ENCODE data around the gene DOK5. TPM values are rescaled to one million over a fixed set of nuclear protein-coding genes. Genes with fewer than 3 reads are reported as not detected.

The DOK5 gene
- total and polyA plus RNA-seq, 4 donors: 19.1 to 45.7 (median 32.7) TPM

- DNase-seq (ENCODE audit: low read depth in 4 of 6, low spot score in 6 of 6): no peak
- H3K4me1 ChIP-seq (ENCODE audit: control insufficient read depth, insufficient read depth, low read length): no peaks in the 10 kb centered on the region
- H3K27me3 ChIP-seq (ENCODE audit: control insufficient read depth, insufficient read depth, low read length): no peaks in the 10 kb centered on the region
- H3K27ac ChIP-seq (ENCODE audit: low read depth, low read length): no peak overlapping the region
- H3K9me3 ChIP-seq (ENCODE audit: control insufficient read depth, insufficient read depth, low read length): no peaks in the 10 kb centered on the region
- WGBS (ENCODE audit: insufficient coverage): 83% methylated on average over 1 of the region's 4 CpGs
- H3K4me3 ChIP-seq (ENCODE audit: low read depth, low read length): no peak overlapping the region
- H3K36me3 ChIP-seq (ENCODE audit: control insufficient read depth, insufficient read depth, low read length): no peaks in the 10 kb centered on the region
These were observed 114.1 kb downstream of the DOK5 start for GRCh38 chr20:54589402-54590030.

- H3K4me1 ChIP-seq (ENCODE audit: control insufficient read depth, insufficient read depth, low read length): no peaks in the 10 kb centered on the region
- DNase-seq (ENCODE audit: low read depth in 4 of 6, low spot score in 6 of 6): no peak
These were observed 115.5 kb downstream of the DOK5 start for GRCh38 chr20:54590856-54591255.

GRCh38 chr20:54596651-54597050 is 121.3 kb downstream of the DOK5 start:
- Histone ChIP-seq H3K9me3 (ENCODE audit: control insufficient read depth, insufficient read depth, low read length) (no peaks in the 10 kb centered on the region), H3K4me1 (ENCODE audit: control insufficient read depth, insufficient read depth, low read length) (no peaks in the 10 kb centered on the region)
- peak in 1 of 6 donors; percentile 37 for DNase-seq (ENCODE audit: low read depth in 4 of 6, low spot score in 6 of 6)

More at GRCh38 chr20:54590856-54591255, 115.5 kb downstream of the DOK5 start:
- Histone ChIP-seq H3K36me3 (ENCODE audit: control insufficient read depth, insufficient read depth, low read length) (no peaks in the 10 kb centered on the region), H3K4me3 (ENCODE audit: low read depth, low read length) (no peak overlapping the region), H3K27ac (ENCODE audit: low read depth, low read length) (no peak overlapping the region), H3K27me3 (ENCODE audit: control insufficient read depth, insufficient read depth, low read length) (no peaks in the 10 kb centered on the region), H3K9me3 (ENCODE audit: control insufficient read depth, insufficient read depth, low read length) (no peaks in the 10 kb centered on the region)

GRCh38 chr20:54598352-54598751 is 123.0 kb downstream of the DOK5 start:
- DNase-seq (ENCODE audit: low read depth in 4 of 6, low spot score in 6 of 6): peak in 2 of 6 donors; percentile 55 to 60
- Histone ChIP-seq H3K4me3 (ENCODE audit: low read depth, low read length) (no peak overlapping the region), H3K27ac (ENCODE audit: low read depth, low read length) (no peak overlapping the region), H3K36me3 (ENCODE audit: control insufficient read depth, insufficient read depth, low read length) (no peaks in the 10 kb centered on the region), H3K4me1 (ENCODE audit: control insufficient read depth, insufficient read depth, low read length) (no peaks in the 10 kb centered on the region), H3K9me3 (ENCODE audit: control insufficient read depth, insufficient read depth, low read length) (no peaks in the 10 kb centered on the region), H3K27me3 (ENCODE audit: control insufficient read depth, insufficient read depth, low read length) (no peaks in the 10 kb centered on the region)
- 85% methylated on average over 3 of the region's 5 CpGs for WGBS (ENCODE audit: insufficient coverage)

More at GRCh38 chr20:54596651-54597050, 121.3 kb downstream of the DOK5 start:
- H3K4me3 ChIP-seq (ENCODE audit: low read depth, low read length): no peak overlapping the region
- no peaks in the 10 kb centered on the region for H3K36me3 ChIP-seq (ENCODE audit: control insufficient read depth, insufficient read depth, low read length)
- H3K27me3 ChIP-seq (ENCODE audit: control insufficient read depth, insufficient read depth, low read length): no peaks in the 10 kb centered on the region
- H3K27ac ChIP-seq (ENCODE audit: low read depth, low read length): no peak overlapping the region

- no peaks in the 10 kb centered on the region for H3K36me3 ChIP-seq (ENCODE audit: control insufficient read depth, insufficient read depth, low read length)
- no peak for DNase-seq (ENCODE audit: low read depth in 4 of 6, low spot score in 6 of 6)
- H3K4me1 ChIP-seq (ENCODE audit: control insufficient read depth, insufficient read depth, low read length): no peaks in the 10 kb centered on the region
- no peak overlapping the region for H3K27ac ChIP-seq (ENCODE audit: low read depth, low read length)
- H3K4me3 ChIP-seq (ENCODE audit: low read depth, low read length): no peak overlapping the region
- WGBS (ENCODE audit: insufficient coverage): 65% methylated on average over 2 of the region's 3 CpGs
- no peaks in the 10 kb centered on the region for H3K27me3 ChIP-seq (ENCODE audit: control insufficient read depth, insufficient read depth, low read length)
- no peaks in the 10 kb centered on the region for H3K9me3 ChIP-seq (ENCODE audit: control insufficient read depth, insufficient read depth, low read length)
These were observed 125.2 kb downstream of the DOK5 start for GRCh38 chr20:54600634-54601033.

GRCh38 chr20:54601831-54602515 is 126.6 kb downstream of the DOK5 start:
- DNase-seq (ENCODE audit: low read depth in 4 of 6, low spot score in 6 of 6): no peak
- H3K27me3 ChIP-seq (ENCODE audit: control insufficient read depth, insufficient read depth, low read length): no peaks in the 10 kb centered on the region
- H3K4me1 ChIP-seq (ENCODE audit: control insufficient read depth, insufficient read depth, low read length): no peaks in the 10 kb centered on the region
- H3K4me3 ChIP-seq (ENCODE audit: low read depth, low read length): no peak overlapping the region
- no peaks in the 10 kb centered on the region for H3K36me3 ChIP-seq (ENCODE audit: control insufficient read depth, insufficient read depth, low read length)
- no peaks in the 10 kb centered on the region for H3K9me3 ChIP-seq (ENCODE audit: control insufficient read depth, insufficient read depth, low read length)
- 76% methylated on average over 2 of the region's 10 CpGs for WGBS (ENCODE audit: insufficient coverage)
- H3K27ac ChIP-seq (ENCODE audit: low read depth, low read length): no peak overlapping the region

GRCh38 chr20:54605319-54605718 is 129.9 kb downstream of the DOK5 start:
- Histone ChIP-seq H3K4me3 (ENCODE audit: low read depth, low read length) (no peak overlapping the region), H3K4me1 (ENCODE audit: control insufficient read depth, insufficient read depth, low read length) (no peaks in the 10 kb centered on the region), H3K9me3 (ENCODE audit: control insufficient read depth, insufficient read depth, low read length) (no peaks in the 10 kb centered on the region), H3K27me3 (ENCODE audit: control insufficient read depth, insufficient read depth, low read length) (no peaks in the 10 kb centered on the region), H3K36me3 (ENCODE audit: control insufficient read depth, insufficient read depth, low read length) (no peaks in the 10 kb centered on the region), H3K27ac (ENCODE audit: low read depth, low read length) (no peak overlapping the region)
- DNase-seq (ENCODE audit: low read depth in 4 of 6, low spot score in 6 of 6): no peak
- WGBS (ENCODE audit: insufficient coverage): 88% methylated on average over 1 of the region's 3 CpGs

GRCh38 chr20:54606380-54606779 is 131.0 kb downstream of the DOK5 start:
- Histone ChIP-seq H3K36me3 (ENCODE audit: control insufficient read depth, insufficient read depth, low read length) (no peaks in the 10 kb centered on the region), H3K4me3 (ENCODE audit: low read depth, low read length) (no peak overlapping the region), H3K9me3 (ENCODE audit: control insufficient read depth, insufficient read depth, low read length) (no peaks in the 10 kb centered on the region), H3K27me3 (ENCODE audit: control insufficient read depth, insufficient read depth, low read length) (no peaks in the 10 kb centered on the region), H3K27ac (ENCODE audit: low read depth, low read length) (no peak overlapping the region), H3K4me1 (ENCODE audit: control insufficient read depth, insufficient read depth, low read length) (no peaks in the 10 kb centered on the region)
- WGBS (ENCODE audit: insufficient coverage): 80% methylated on average over 1 of the region's 3 CpGs
- no peak for DNase-seq (ENCODE audit: low read depth in 4 of 6, low spot score in 6 of 6)

GRCh38 chr20:54608039-54608745 is 132.8 kb downstream of the DOK5 start:
- Histone ChIP-seq H3K27ac (ENCODE audit: low read depth, low read length) (no peak overlapping the region), H3K4me1 (ENCODE audit: control insufficient read depth, insufficient read depth, low read length) (no peaks in the 10 kb centered on the region)

More at GRCh38 chr20:54608039-54608745, 132.8 kb downstream of the DOK5 start:
- Histone ChIP-seq H3K27me3 (ENCODE audit: control insufficient read depth, insufficient read depth, low read length) (no peaks in the 10 kb centered on the region), H3K4me3 (ENCODE audit: low read depth, low read length) (no peak overlapping the region), H3K36me3 (ENCODE audit: control insufficient read depth, insufficient read depth, low read length) (peaks cover 3% of the 10 kb centered on the region), H3K9me3 (ENCODE audit: control insufficient read depth, insufficient read depth, low read length) (no peaks in the 10 kb centered on the region)
- 100% methylated on average over 2 of the region's 4 CpGs for WGBS (ENCODE audit: insufficient coverage)
- no peak for DNase-seq (ENCODE audit: low read depth in 4 of 6, low spot score in 6 of 6)

Data from spinal cord (tissue), 10 donors.